Parathyroid adenoma (tissue), 2 donors: ENCODE results near the gene FASTK.

Experiments
- H2AFZ ChIP-seq: fragments of 300-600 bp; sonication (generic); one replicate; pipeline ENCODE4 v1.7.0; 2017; ENCODE audit warnings: antibody characterized with exemption, mild to moderate bottlenecking
- H3K27ac ChIP-seq: fragments of 300-600 bp; sonication (generic); one replicate; pipeline ENCODE4 v1.7.0; 2017
- H3K27me3 ChIP-seq: fragments of 300-600 bp; sonication (generic); one replicate; pipeline ENCODE4 v1.7.0; 2017; ENCODE audit warnings: low read length; ENCODE audit not compliant: control insufficient read depth, insufficient read depth
- H3K36me3 ChIP-seq: fragments of 300-600 bp; sonication (generic); one replicate; pipeline ENCODE4 v1.7.0; 2017; ENCODE audit warnings: low read length; ENCODE audit not compliant: control insufficient read depth, insufficient read depth
- H3K4me1 ChIP-seq: fragments of 300-600 bp; sonication (generic); one replicate; pipeline ENCODE4 v1.7.0; 2017; ENCODE audit warnings: control low read depth
- H3K4me2 ChIP-seq: fragments of 300-600 bp; sonication (generic); one replicate; pipeline ENCODE4 v1.7.0; 2017; ENCODE audit warnings: low read length
- H3K4me3 ChIP-seq: fragments of 300-600 bp; sonication (generic); one replicate; pipeline ENCODE4 v1.7.0; 2017; ENCODE audit warnings: low read depth, low read length
- H3K79me2 ChIP-seq: fragments of 300-600 bp; sonication (generic); one replicate; pipeline ENCODE4 v1.7.0; 2017; ENCODE audit warnings: control low read depth
- H3K9ac ChIP-seq: fragments of 300-600 bp; sonication (generic); one replicate; pipeline ENCODE4 v1.7.0; 2017; ENCODE audit warnings: mild to moderate bottlenecking
- H3K9me3 ChIP-seq: fragments of 300-600 bp; sonication (generic); one replicate; pipeline ENCODE4 v1.7.0; 2017; ENCODE audit warnings: low read length; ENCODE audit not compliant: control insufficient read depth
- TF ChIP-seq, protein P1 (sequence below): fragments of 300-600 bp; sonication (generic); IDR thresholded peaks from one replicate; pipeline ENCODE4 v1.7.0; 2017; ENCODE audit warnings: antibody characterized with exemption, mild to moderate bottlenecking
- donor health status: primary hyperparathyroidism.

FASTK gene

DNA sequence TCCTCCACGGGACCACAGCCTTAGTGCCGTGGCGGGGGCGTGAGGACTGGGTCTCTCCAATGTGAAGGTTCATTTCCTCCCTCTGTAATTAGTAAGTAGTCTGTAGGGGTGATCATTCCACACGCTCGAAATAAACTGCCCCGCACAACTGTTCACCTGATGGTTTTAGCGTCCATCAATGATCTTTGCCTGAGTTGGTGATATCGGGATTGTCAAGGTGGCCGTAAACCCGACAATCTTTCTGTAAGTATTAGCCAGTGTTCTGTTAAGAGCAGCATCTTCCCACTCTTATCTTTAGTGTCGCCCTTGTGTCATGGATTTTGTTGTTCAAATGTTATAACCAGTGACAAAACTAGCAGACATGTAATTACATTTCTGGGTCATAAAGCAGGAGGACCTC, 23.4 kb upstream of the FASTK start:
- TF ChIP-seq, protein P1, sequence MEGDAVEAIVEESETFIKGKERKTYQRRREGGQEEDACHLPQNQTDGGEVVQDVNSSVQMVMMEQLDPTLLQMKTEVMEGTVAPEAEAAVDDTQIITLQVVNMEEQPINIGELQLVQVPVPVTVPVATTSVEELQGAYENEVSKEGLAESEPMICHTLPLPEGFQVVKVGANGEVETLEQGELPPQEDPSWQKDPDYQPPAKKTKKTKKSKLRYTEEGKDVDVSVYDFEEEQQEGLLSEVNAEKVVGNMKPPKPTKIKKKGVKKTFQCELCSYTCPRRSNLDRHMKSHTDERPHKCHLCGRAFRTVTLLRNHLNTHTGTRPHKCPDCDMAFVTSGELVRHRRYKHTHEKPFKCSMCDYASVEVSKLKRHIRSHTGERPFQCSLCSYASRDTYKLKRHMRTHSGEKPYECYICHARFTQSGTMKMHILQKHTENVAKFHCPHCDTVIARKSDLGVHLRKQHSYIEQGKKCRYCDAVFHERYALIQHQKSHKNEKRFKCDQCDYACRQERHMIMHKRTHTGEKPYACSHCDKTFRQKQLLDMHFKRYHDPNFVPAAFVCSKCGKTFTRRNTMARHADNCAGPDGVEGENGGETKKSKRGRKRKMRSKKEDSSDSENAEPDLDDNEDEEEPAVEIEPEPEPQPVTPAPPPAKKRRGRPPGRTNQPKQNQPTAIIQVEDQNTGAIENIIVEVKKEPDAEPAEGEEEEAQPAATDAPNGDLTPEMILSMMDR: no peak
- no peak overlapping the region for H3K4me3 ChIP-seq
- H3K9ac ChIP-seq: no peak overlapping the region
- no peaks in the 10 kb centered on the region for H3K9me3 ChIP-seq
- no peak overlapping the region for H3K27ac ChIP-seq
- no peaks in the 10 kb centered on the region for H3K4me1 ChIP-seq
- H3K4me2 ChIP-seq: no peak overlapping the region
- H3K79me2 ChIP-seq: peaks cover 57% of the 10 kb centered on the region
- H3K36me3 ChIP-seq: no peaks in the 10 kb centered on the region
- H2AFZ ChIP-seq: no peak overlapping the region
- no peaks in the 10 kb centered on the region for H3K27me3 ChIP-seq

DNA sequence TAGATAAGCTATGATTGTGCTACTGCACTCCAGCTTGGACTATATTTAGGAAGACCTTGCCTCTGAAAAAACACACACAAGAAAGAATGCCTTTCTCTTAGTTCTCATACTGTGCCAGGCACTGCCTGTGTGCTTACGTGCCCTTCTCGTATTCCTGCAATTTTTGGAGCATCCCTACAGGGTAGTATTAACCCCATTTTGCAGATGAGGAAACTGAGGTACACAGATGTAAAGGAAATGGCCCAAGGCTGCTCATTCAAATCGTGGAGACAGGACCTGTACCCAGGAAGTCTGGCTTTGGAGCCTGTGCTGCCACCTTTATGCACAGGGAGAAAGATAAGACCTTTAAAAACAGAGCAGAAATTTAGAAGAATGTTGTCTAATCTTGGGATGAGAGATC, 22.4 kb upstream of the FASTK start:
- Histone ChIP-seq H3K27me3 (no peaks in the 10 kb centered on the region), H3K27ac (no peak overlapping the region), H3K9me3 (no peaks in the 10 kb centered on the region), H3K4me3 (no peak overlapping the region), H2AFZ (no peak overlapping the region), H3K79me2 (peaks cover 62% of the 10 kb centered on the region), H3K4me1 (no peaks in the 10 kb centered on the region), H3K4me2 (no peak overlapping the region), H3K9ac (no peak overlapping the region), H3K36me3 (no peaks in the 10 kb centered on the region)
- TF ChIP-seq, protein P1: no peak

- TF ChIP-seq, protein P1: no peak
- Histone ChIP-seq H2AFZ (no peak overlapping the region), H3K4me3 (no peak overlapping the region), H3K4me2 (no peak overlapping the region), H3K36me3 (no peaks in the 10 kb centered on the region), H3K9me3 (no peaks in the 10 kb centered on the region), H3K27me3 (no peaks in the 10 kb centered on the region), H3K4me1 (no peaks in the 10 kb centered on the region), H3K9ac (no peak overlapping the region), H3K79me2 (peaks cover 68% of the 10 kb centered on the region), H3K27ac (no peak overlapping the region)
These were observed 21.2 kb upstream of the FASTK start for GRCh38 chr7:151101621-151102396.

DNA sequence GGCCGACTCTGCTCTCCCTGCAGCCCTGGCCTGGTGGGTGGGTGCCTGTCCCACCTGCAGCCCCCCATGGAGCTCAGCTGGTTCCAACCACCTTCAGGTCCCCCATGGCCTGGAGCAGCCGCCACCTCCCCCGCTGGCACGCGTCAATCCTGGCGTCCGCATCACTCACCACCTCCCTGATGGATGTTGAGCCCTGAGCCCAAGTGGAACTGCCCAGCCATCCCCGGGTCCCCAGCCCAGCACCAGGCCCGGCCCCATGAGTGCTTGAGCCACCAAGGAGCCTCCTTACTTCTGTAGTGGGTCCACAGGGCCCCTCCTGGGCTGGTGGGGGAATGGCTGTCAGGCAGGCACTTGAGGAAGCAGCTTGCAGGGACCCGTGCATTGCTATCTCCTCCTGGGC, 20.3 kb upstream of the FASTK start:
- H3K27me3 ChIP-seq: no peaks in the 10 kb centered on the region
- no peak overlapping the region for H3K4me3 ChIP-seq
- no peaks in the 10 kb centered on the region for H3K36me3 ChIP-seq
- peaks cover 71% of the 10 kb centered on the region for H3K79me2 ChIP-seq
- H3K4me1 ChIP-seq: no peaks in the 10 kb centered on the region
- no peaks in the 10 kb centered on the region for H3K9me3 ChIP-seq
- no peak overlapping the region for H3K9ac ChIP-seq
- H3K27ac ChIP-seq: no peak overlapping the region
- no peak overlapping the region for H3K4me2 ChIP-seq
- no peak overlapping the region for H2AFZ ChIP-seq
- TF ChIP-seq, protein P1: no peak
